22Rv1 (cell line): Measurements from ENCODE around the gene SESTD1.

Experiments
- CTCF ChIP-seq: fragments of 450-650 bp; IDR thresholded peaks from 2 replicates; pipeline ENCODE4 v1.5.1; 2017; ENCODE audit warnings: mild to moderate bottlenecking
- ZFX ChIP-seq: fragments of 450-650 bp; IDR thresholded peaks from 2 replicates; pipeline ENCODE4 v1.6.1; 2017; ENCODE audit warnings: antibody characterized with exemption, borderline replicate concordance

GRCh38 chr2:179139506-179139905 is 125.1 kb downstream of the SESTD1 start:
- no peak for TF ChIP-seq CTCF
- no peak for TF ChIP-seq ZFX
